ENCODE measurements around the gene AHNAK2.

GRCh38 chr14:104925855-104926609 is 52.1 kb downstream of the AHNAK2 start:
- TF ChIP-seq THYN1 (CRISPR knock-in tag; IDR thresholded peaks at IDR 0.05; ENCODE audit: borderline replicate concordance, low read depth) (no peak), IRF2 (CRISPR knock-in tag; IDR thresholded peaks at IDR 0.05) (no peak), MYNN (CRISPR knock-in tag; IDR thresholded peaks at IDR 0.05; ENCODE audit: low read depth) (no peak)
